Endothelial cell of umbilical vein (primary cell): ENCODE results near the gene NAXD. TPM values are rescaled to one million over a fixed set of nuclear protein-coding genes. Genes with fewer than 3 reads are reported as not detected.

Source experiments
- BruUV-seq: library from RNA; stranded (reverse); fragments of 400-500 nt; replicated peaks from 2 replicates; lab custom pipeline; 2021; lab: Mats Ljungman, UMichigan
- CTCF ChIA-PET: fragments of 300-600, 350-600 bp; sonication (Branson Sonifier 250); formaldehyde crosslinking; loops from one replicate; lab custom pipeline; 2021; ENCODE audit warnings: antibody characterized with exemption, inconsistent platforms; lab: Charles Lee
- POLR2A ChIA-PET: fragments of 300-600, 350-600 bp; sonication (Branson Sonifier 250); formaldehyde crosslinking; loops from one replicate; lab custom pipeline; 2021; ENCODE audit warnings: antibody characterized with exemption, inconsistent platforms; lab: Charles Lee
- DNase-seq: peaks from one replicate; pipeline ENCODE4 v3.0.0-alpha.2; 2011; ENCODE audit warnings: low read depth, low spot score
- FAIRE-seq: peaks from 2 replicates; lab custom pipeline; 2011; peaks lifted over from hg19 to GRCh38; lab: Jason Lieb, UNC
- H2AFZ ChIP-seq: 2 replicates; pipeline ENCODE4 v1.6.0; 2012; ENCODE audit warnings: low read depth, low read length, control low read depth, inconsistent platforms
- H3K27ac ChIP-seq: 2 replicates; pipeline ENCODE4 v1.5.1; 2011; ENCODE audit warnings: low read depth, mild to moderate bottlenecking, control low read depth, low read length, moderate library complexity; ENCODE audit not compliant: insufficient read depth
- H3K27me3 ChIP-seq, 2 experiments: 2 replicates each; pipeline versions ENCODE4 v1.6.0 to v1.6.1; 2011; ENCODE audit warnings: low read length in 2 of 2, mixed read lengths in 1 of 2; ENCODE audit not compliant: control insufficient read depth in 2 of 2, insufficient read depth in 2 of 2
- H3K36me3 ChIP-seq, 2 experiments: 2 replicates in 1 of 2; 3 replicates in 1 of 2; pipeline ENCODE4 v1.5.1; 2011; ENCODE audit warnings: low read length in 2 of 2, mild to moderate bottlenecking in 1 of 2, moderate library complexity in 1 of 2; ENCODE audit not compliant: control insufficient read depth in 2 of 2, insufficient read depth in 2 of 2; ENCODE audit errors: extremely low read depth in 1 of 2
- H3K4me1 ChIP-seq: 3 replicates; pipeline ENCODE4 v1.5.1; 2011; ENCODE audit warnings: mild to moderate bottlenecking, low read length; ENCODE audit not compliant: control insufficient read depth, insufficient read depth; ENCODE audit errors: extremely low read depth
- H3K4me2 ChIP-seq: 2 replicates; pipeline ENCODE4 v1.6.1; 2011; ENCODE audit warnings: low read length, control low read depth, mixed read lengths; ENCODE audit not compliant: insufficient read depth
- H3K4me3 ChIP-seq, 3 experiments: fragments of 200-600 bp in 1 of 3; sonication (generic), shearing (Covaris generic) in 1 of 3; replicated peaks in 1 of 3; 2 replicates each; pipeline ENCODE4 v1.5.1; 2011 to 2016; ENCODE audit warnings: control low read depth in 3 of 3, low read length in 3 of 3, mild to moderate bottlenecking in 2 of 3, inconsistent platforms in 1 of 3, low read depth in 1 of 3, moderate library complexity in 1 of 3; ENCODE audit not compliant: insufficient read depth in 1 of 3
- H3K79me2 ChIP-seq: 2 replicates; pipeline ENCODE4 v1.6.0; 2012; ENCODE audit warnings: low read length, inconsistent platforms; ENCODE audit not compliant: control insufficient read depth, insufficient read depth
- H3K9ac ChIP-seq: replicated peaks from 2 replicates; pipeline ENCODE3; 2011; ENCODE audit warnings: low read length, control low read depth; ENCODE audit not compliant: insufficient read depth; ENCODE audit errors: extremely low read depth
- H3K9me1 ChIP-seq: replicated peaks from 3 replicates; pipeline ENCODE4 v1.6.0; 2011; ENCODE audit warnings: mild to moderate bottlenecking, low read length; ENCODE audit not compliant: control insufficient read depth, insufficient read depth; ENCODE audit errors: extremely low read depth
- H3K9me3 ChIP-seq: replicated peaks from 2 replicates; pipeline ENCODE4 v1.5.1; 2012; ENCODE audit warnings: low read length, inconsistent platforms; ENCODE audit not compliant: control insufficient read depth, insufficient read depth
- H4K20me1 ChIP-seq: replicated peaks from 2 replicates; pipeline ENCODE3; 2011; ENCODE audit warnings: mild to moderate bottlenecking, low read length; ENCODE audit not compliant: control insufficient read depth, insufficient read depth; ENCODE audit errors: extremely low read depth
- CTCF ChIP-seq, 2 donors: IDR thresholded peaks; 1 replicate in 1 of 2; 2 replicates in 1 of 2; pipeline ENCODE4 v1.5.1; 2011; ENCODE audit warnings: low read length in 2 of 2, mild to moderate bottlenecking in 2 of 2, moderate library complexity in 2 of 2, control low read depth in 1 of 2, inconsistent platforms in 1 of 2, low read depth in 1 of 2; ENCODE audit not compliant: insufficient read depth in 1 of 2; ENCODE audit errors: extremely low read depth in 1 of 2
- EZH2 ChIP-seq: IDR thresholded peaks from 2 replicates; pipeline ENCODE4 v1.6.1; 2012; ENCODE audit warnings: borderline replicate concordance, low read depth, mild to moderate bottlenecking, moderate library complexity, low read length, inconsistent platforms; ENCODE audit not compliant: severe bottlenecking
- GATA2 ChIP-seq: IDR thresholded peaks from 2 replicates; pipeline ENCODE4 v1.7.0; 2011; ENCODE audit warnings: low read depth, mild to moderate bottlenecking, moderate library complexity, mixed read lengths, low read length; ENCODE audit not compliant: insufficient read length, insufficient read depth
- JUN ChIP-seq: IDR thresholded peaks from 2 replicates; pipeline ENCODE4 v1.6.1; 2011; ENCODE audit warnings: borderline replicate concordance, low read depth; ENCODE audit not compliant: insufficient read length, insufficient read depth
- MYC ChIP-seq: IDR thresholded peaks from one replicate; pipeline ENCODE4 v1.6.1; 2011; ENCODE audit warnings: mild to moderate bottlenecking, low read depth, low read length
- POLR2A ChIP-seq: IDR thresholded peaks from 2 replicates; pipeline ENCODE4 v1.6.1; 2012; ENCODE audit warnings: low read depth, mild to moderate bottlenecking, control low read depth, low read length
- dilution Hi-C: fragments of 300-500 bp; cut with MboI; formaldehyde crosslinking; loops from one replicate; pipeline ENCODE4 v1.15.0; 2019; ENCODE audit warnings: low sequenced_read_pairs; ENCODE audit not compliant: extremely low pct_ligation_motif_present
- intact Hi-C: fragments of 100-400 bp; cut with micrococcal nuclease; formaldehyde crosslinking; loops from one replicate; pipeline ENCODE4 v1.10.0; 2022
- polyA plus RNA-seq, 4 experiments: library from polyadenylated mRNA; depleted of rRNA in 3 of 4; stranded (reverse) in 3 of 4; unstranded in 1 of 4; fragments of >200 nt; gene quantifications; 2 replicates each; pipeline versions ENCODE4 v1.2.1 to v1.2.3, GENCODE V29; 2011 to 2012; ENCODE audit warnings: missing spikeins in 1 of 4
- total RNA-seq: library from RNA; stranded (reverse); gene quantifications from 2 replicates; pipeline ENCODE4 v1.2.3, GENCODE V29; 2021

Gene NAXD
- total and polyA plus RNA-seq, 2 donors (not counting 3 experiments of a cell fraction or from before 2014, with no cell fraction given): 19.9 to 42.9 TPM

DNA sequence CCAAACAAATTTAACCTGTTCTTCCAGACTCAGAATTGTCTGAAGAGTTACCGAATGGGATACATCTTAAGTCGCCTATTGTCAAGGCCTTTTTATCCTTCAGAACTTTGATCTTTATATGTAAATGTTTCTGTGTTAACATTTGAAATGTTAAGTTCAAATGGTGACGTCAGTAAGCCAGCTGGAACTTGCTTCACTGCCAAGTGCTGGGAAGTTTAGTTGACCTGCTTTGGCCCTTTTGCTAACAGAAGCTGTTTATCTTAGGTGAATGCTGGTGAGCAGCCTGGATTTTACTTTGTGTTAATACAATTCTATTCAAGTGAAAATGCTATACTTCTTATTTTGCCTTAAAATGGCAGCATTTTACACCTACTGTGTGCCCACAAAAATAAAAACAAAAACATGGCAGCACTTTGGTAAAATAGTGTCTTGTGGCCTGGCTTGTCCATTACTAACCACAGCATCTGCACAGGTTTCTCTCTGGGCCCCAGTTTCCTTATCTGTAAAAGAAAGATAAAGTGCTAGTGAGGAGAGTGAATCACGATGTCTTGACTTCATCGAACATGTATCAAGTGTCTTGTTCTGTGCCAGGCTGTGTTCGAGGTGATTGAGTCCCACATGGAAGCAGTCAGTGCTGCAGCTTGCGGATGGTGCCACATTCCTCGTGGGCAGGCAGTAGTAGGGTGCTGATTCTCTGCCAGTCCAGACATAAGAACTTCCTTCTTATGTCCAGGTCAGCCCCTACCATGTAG, 2.2 kb downstream of the NAXD start:
- POLR2A ChIA-PET: interaction anchor here (1.4 to 1.9 kb wide), 2 partner anchors 95 to 98 kb away, joined by 3 to 10 read pairs; no protein-coding TSS in a partner anchor
- peak overlapping the region; percentile 67 for H3K9ac ChIP-seq
- intact Hi-C loops: no loop called here

GRCh38 chr13:110618167-110618566, 2.8 kb downstream of the NAXD start:
- no peak overlapping the region for H3K4me2 ChIP-seq
- H3K9me1 ChIP-seq: no peaks in the 10 kb centered on the region
- H3K9ac ChIP-seq: no peak overlapping the region
- peaks cover 20% of the 10 kb centered on the region for H3K4me1 ChIP-seq
- POLR2A ChIA-PET: interaction anchor here (1.4 kb wide), 1 partner anchor 97 kb away, joined by 3 read pairs; no protein-coding TSS in a partner anchor
- FAIRE-seq (no peak), DNase-seq (no peak)
- no peaks in the 10 kb centered on the region for H4K20me1 ChIP-seq
- no TSS peak for BruUV-seq
- no peaks in the 10 kb centered on the region for H3K9me3 ChIP-seq
- no peak overlapping the region for H3K4me3 ChIP-seq
- H3K79me2 ChIP-seq: peaks cover 73% of the 10 kb centered on the region
- dilution Hi-C loops (no loop called here), intact Hi-C loops (no loop called here)
- H3K36me3 ChIP-seq: peaks cover 0 to 5% of the 10 kb centered on the region in 2 experiments
- no peaks in the 10 kb centered on the region for H3K27me3 ChIP-seq
- no peak overlapping the region for H2AFZ ChIP-seq
- TF ChIP-seq MYC: no peak
- TF ChIP-seq POLR2A: no peak
- TF ChIP-seq CTCF (IDR thresholded peaks at IDR 0.05; ENCODE audit: extremely low read depth in 1 of 2, insufficient read depth in 1 of 2, low read depth in 1 of 2, low read length in 2 of 2): no peak
- no peak for TF ChIP-seq EZH2
- no peak for TF ChIP-seq GATA2
- CTCF ChIA-PET: interaction anchor here (1.9 to 2.4 kb wide), 2 partner anchors 25 to 1826 kb away, joined by 5 to 9 read pairs; no protein-coding TSS in a partner anchor
- no peak overlapping the region for H3K27ac ChIP-seq

More for the DNA sequence above, 2.2 kb downstream of the NAXD start:
- Histone ChIP-seq H4K20me1 (no peaks in the 10 kb centered on the region), H3K36me3 (no peaks in the 10 kb centered on the region), H3K4me2 (peak overlapping the region; percentile 95), H3K4me3 (no peak overlapping the region), H3K79me2 (peaks cover 66% of the 10 kb centered on the region), H3K4me1 (peaks cover 20% of the 10 kb centered on the region), H3K27me3 (no peaks in the 10 kb centered on the region), H3K9me3 (no peaks in the 10 kb centered on the region), H2AFZ (no peak overlapping the region), H3K9me1 (no peaks in the 10 kb centered on the region), H3K27ac (peak overlapping the region; percentile 21)
- CTCF ChIA-PET: interaction anchor here (0.8 to 2.4 kb wide), 7 partner anchors 16 to 1827 kb away, joined by 3 to 9 read pairs (median 4); no protein-coding TSS in a partner anchor
- DNase-seq (peak; percentile 88), FAIRE-seq (peak; percentile 70)
- TF ChIP-seq JUN (peak; percentile 41), MYC (no peak), GATA2 (no peak)
- dilution Hi-C loops: no loop called here
- BruUV-seq: no TSS peak
